WTC11 (cell line): Measurements from ENCODE around the gene WDR27. TPM values are rescaled to one million over a fixed set of nuclear protein-coding genes. Genes with fewer than 3 reads are reported as not detected.

Source experiments
- ATAC-seq: fragments of 200-7000 bp; cut with Tn5 transposase; 2 replicates; pipeline ENCODE4 v1.10.0; 2021; ENCODE audit warnings: mild to moderate bottlenecking, moderate library complexity
- CTCF ChIA-PET: fragments of 300-600 bp; sonication (Branson Sonifier 250); formaldehyde crosslinking; loops from one replicate; lab custom pipeline; 2021; ENCODE audit warnings: antibody characterized with exemption; lab: Charles Lee
- POLR2A ChIA-PET: fragments of 350-600 bp; sonication (Branson Sonifier 250); formaldehyde crosslinking; loops from one replicate; lab custom pipeline; 2021; ENCODE audit warnings: antibody characterized with exemption; lab: Charles Lee
- DNase-seq: peaks from one replicate; pipeline ENCODE4 v3.0.0; 2021; ENCODE audit warnings: low spot score
- H3K27ac Mint-ChIP-seq: 2 replicates; pipeline ENCODE4 v1.8.0; 2021; ENCODE audit warnings: mixed read lengths
- H3K27me3 Mint-ChIP-seq: 2 replicates; pipeline ENCODE4 v1.8.0; 2021; ENCODE audit warnings: low read depth, mild to moderate bottlenecking, moderate library complexity, mixed read lengths
- H3K36me3 Mint-ChIP-seq: 2 replicates; pipeline ENCODE4 v1.8.0; 2021; ENCODE audit warnings: mixed read lengths
- H3K4me1 Mint-ChIP-seq: 2 replicates; pipeline ENCODE4 v1.8.0; 2022; ENCODE audit warnings: mixed read lengths
- H3K4me3 Mint-ChIP-seq: 2 replicates; pipeline ENCODE4 v1.8.0; 2021; ENCODE audit warnings: mild to moderate bottlenecking, moderate library complexity, mixed read lengths
- H3K9me3 Mint-ChIP-seq: 2 replicates; pipeline ENCODE4 v1.8.0; 2021; ENCODE audit warnings: mixed read lengths
- ARID4B ChIP-seq: sonication (generic); formaldehyde crosslinking; IDR thresholded peaks from 2 replicates; pipeline ENCODE4 v1.8.0; 2023; ENCODE audit warnings: missing genetic modification reagents, mild to moderate bottlenecking, borderline replicate concordance
- ELF4 ChIP-seq: sonication (generic); formaldehyde crosslinking; IDR thresholded peaks from 2 replicates; pipeline ENCODE4 v1.8.1; 2022; ENCODE audit warnings: low read depth, mild to moderate bottlenecking, moderate library complexity, missing genetic modification reagents
- FOXP4 ChIP-seq: sonication (generic); formaldehyde crosslinking; IDR thresholded peaks from 2 replicates; pipeline ENCODE4 v1.8.0; 2022; ENCODE audit warnings: mild to moderate bottlenecking, missing genetic modification reagents
- MXD4 ChIP-seq: fragments of 250-450 bp; sonication (Bioruptor Pico); IDR thresholded peaks from 2 replicates; pipeline ENCODE4 v1.8.0; 2021; ENCODE audit warnings: mild to moderate bottlenecking, moderate library complexity, borderline replicate concordance
- PREB ChIP-seq: sonication (generic); formaldehyde crosslinking; IDR thresholded peaks from 2 replicates; pipeline ENCODE4 v1.8.1; 2022; ENCODE audit warnings: mild to moderate bottlenecking, missing genetic modification reagents, moderate library complexity, borderline replicate concordance
- PRRX2 ChIP-seq: fragments of 250-450 bp; sonication (Bioruptor Pico); IDR thresholded peaks from 2 replicates; pipeline ENCODE4 v1.8.0; 2021; ENCODE audit warnings: mild to moderate bottlenecking
- RELA ChIP-seq: sonication (generic); formaldehyde crosslinking; IDR thresholded peaks from 2 replicates; pipeline ENCODE4 v1.8.1; 2022; ENCODE audit warnings: missing genetic modification reagents, mild to moderate bottlenecking, borderline replicate concordance
- TP53 ChIP-seq: sonication (generic); formaldehyde crosslinking; IDR thresholded peaks from 2 replicates; pipeline ENCODE4 v1.8.1; 2023; ENCODE audit warnings: mild to moderate bottlenecking, missing genetic modification reagents
- USF2 ChIP-seq: sonication (generic); formaldehyde crosslinking; IDR thresholded peaks from 2 replicates; pipeline ENCODE4 v1.8.1; 2023; ENCODE audit warnings: mild to moderate bottlenecking, missing genetic modification reagents, moderate library complexity
- ZBTB21 ChIP-seq: sonication (generic); formaldehyde crosslinking; IDR thresholded peaks from 2 replicates; pipeline ENCODE4 v1.8.1; 2023; ENCODE audit warnings: mild to moderate bottlenecking, missing genetic modification reagents, borderline replicate concordance
- ZNF396 ChIP-seq: fragments of 250-450 bp; sonication (Bioruptor Pico); IDR thresholded peaks from 2 replicates; pipeline ENCODE4 v1.8.0; 2021; ENCODE audit warnings: mild to moderate bottlenecking, moderate library complexity, borderline replicate concordance
- total RNA-seq: library from RNA; stranded (reverse); gene quantifications from 3 replicates; pipeline ENCODE4 v1.2.3, GENCODE V29; 2021
- TF ChIP-seq, protein P1 (sequence below): sonication (generic); formaldehyde crosslinking; IDR thresholded peaks from 2 replicates; pipeline ENCODE4 v1.8.1; 2023; ENCODE audit warnings: mild to moderate bottlenecking, missing genetic modification reagents
- TF ChIP-seq, protein P2 (sequence below): sonication (generic); formaldehyde crosslinking; IDR thresholded peaks from 2 replicates; pipeline ENCODE4 v1.8.1; 2023; ENCODE audit warnings: mild to moderate bottlenecking, missing genetic modification reagents, borderline replicate concordance
- TF ChIP-seq, protein P3 (sequence below): sonication (generic); formaldehyde crosslinking; IDR thresholded peaks from 2 replicates; pipeline ENCODE4 v1.8.1; 2022; ENCODE audit warnings: low read depth, mild to moderate bottlenecking, moderate library complexity, missing genetic modification reagents, borderline replicate concordance

WDR27 gene
- total RNA-seq, 1 experiment from 2014 or later: 126 TPM

DNA sequence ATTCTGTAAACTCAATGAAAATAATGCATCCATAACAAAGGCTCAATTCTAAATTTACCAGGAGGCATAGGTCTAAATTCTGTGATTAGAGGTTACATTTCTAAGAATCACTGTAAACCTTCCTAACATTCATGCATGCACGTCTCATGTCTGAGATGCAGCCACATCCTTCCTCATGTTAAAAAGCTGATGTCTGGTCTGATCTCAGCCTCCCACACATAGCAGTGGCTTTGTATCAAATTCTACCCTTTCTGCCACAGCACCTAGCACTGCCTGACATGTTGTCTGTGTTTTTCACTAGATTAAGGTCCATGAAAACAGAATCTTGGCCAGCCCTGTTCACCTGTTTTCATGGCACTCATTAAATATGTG is 171.1 kb downstream of the WDR27 start:
- DNase-seq (no peak), ATAC-seq (no peak)
- Mint-ChIP-seq H3K27ac (no peak overlapping the region), H3K4me3 (no peak overlapping the region), H3K36me3 (peaks cover 21% of the 10 kb centered on the region), H3K27me3 (no peaks in the 10 kb centered on the region), H3K9me3 (peaks cover 29% of the 10 kb centered on the region), H3K4me1 (no peaks in the 10 kb centered on the region)
- ChIA-PET POLR2A (no interaction called here), CTCF (no interaction called here)
- no peak for TF ChIP-seq ZBTB21 (CRISPR knock-in tag)
- no peak for TF ChIP-seq ELF4 (CRISPR knock-in tag)
- TF ChIP-seq MXD4 (CRISPR knock-in tag): no peak
- TF ChIP-seq ZNF396 (CRISPR knock-in tag): no peak
- TF ChIP-seq USF2 (CRISPR knock-in tag): no peak
- TF ChIP-seq, protein P1, sequence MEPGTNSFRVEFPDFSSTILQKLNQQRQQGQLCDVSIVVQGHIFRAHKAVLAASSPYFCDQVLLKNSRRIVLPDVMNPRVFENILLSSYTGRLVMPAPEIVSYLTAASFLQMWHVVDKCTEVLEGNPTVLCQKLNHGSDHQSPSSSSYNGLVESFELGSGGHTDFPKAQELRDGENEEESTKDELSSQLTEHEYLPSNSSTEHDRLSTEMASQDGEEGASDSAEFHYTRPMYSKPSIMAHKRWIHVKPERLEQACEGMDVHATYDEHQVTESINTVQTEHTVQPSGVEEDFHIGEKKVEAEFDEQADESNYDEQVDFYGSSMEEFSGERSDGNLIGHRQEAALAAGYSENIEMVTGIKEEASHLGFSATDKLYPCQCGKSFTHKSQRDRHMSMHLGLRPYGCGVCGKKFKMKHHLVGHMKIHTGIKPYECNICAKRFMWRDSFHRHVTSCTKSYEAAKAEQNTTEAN (CRISPR knock-in tag): no peak
- no peak for TF ChIP-seq TP53
- TF ChIP-seq PREB: no peak
- TF ChIP-seq ARID4B (CRISPR knock-in tag): no peak

GRCh38 chr6:169529931-169530751 is 171.7 kb downstream of the WDR27 start:
- Mint-ChIP-seq H3K36me3 (peaks cover 17% of the 10 kb centered on the region), H3K4me1 (no peaks in the 10 kb centered on the region), H3K9me3 (peaks cover 25% of the 10 kb centered on the region), H3K4me3 (no peak overlapping the region), H3K27ac (no peak overlapping the region), H3K27me3 (no peaks in the 10 kb centered on the region)
- TF ChIP-seq TP53 (no peak), PRRX2 (CRISPR knock-in tag) (no peak), RELA (CRISPR knock-in tag) (no peak)
- DNase-seq: no peak
- ATAC-seq: no peak
- ChIA-PET CTCF (no interaction called here), POLR2A (no interaction called here)

DNA sequence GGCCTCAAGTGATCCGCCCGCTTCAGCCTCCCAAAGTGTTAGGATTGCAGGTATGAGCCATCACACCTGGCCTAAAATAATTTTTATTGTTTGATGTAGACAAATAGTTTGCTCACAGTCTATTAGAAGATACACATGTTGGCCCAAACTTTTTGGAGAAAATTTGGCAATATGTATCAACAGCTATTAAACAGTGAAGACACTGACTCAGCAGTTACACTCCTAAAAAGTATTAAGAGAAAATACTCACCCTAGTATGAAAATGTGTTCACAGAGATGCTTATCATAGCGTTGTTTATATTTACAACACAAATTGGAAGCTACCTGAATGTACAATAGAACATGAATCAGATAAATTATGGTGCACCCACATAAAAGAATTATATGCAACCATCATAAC is 173.1 kb downstream of the WDR27 start:
- peaks cover 9% of the 10 kb centered on the region for H3K36me3 Mint-ChIP-seq
- ChIA-PET CTCF (no interaction called here), POLR2A (no interaction called here)
- H3K27ac Mint-ChIP-seq: no peak overlapping the region
- ATAC-seq: no peak
- H3K27me3 Mint-ChIP-seq: no peaks in the 10 kb centered on the region
- DNase-seq: no peak
- no peak overlapping the region for H3K4me3 Mint-ChIP-seq
- peaks cover 14% of the 10 kb centered on the region for H3K9me3 Mint-ChIP-seq
- H3K4me1 Mint-ChIP-seq: no peaks in the 10 kb centered on the region
- no peak for TF ChIP-seq FOXP4 (CRISPR knock-in tag)
- TF ChIP-seq, protein P2, sequence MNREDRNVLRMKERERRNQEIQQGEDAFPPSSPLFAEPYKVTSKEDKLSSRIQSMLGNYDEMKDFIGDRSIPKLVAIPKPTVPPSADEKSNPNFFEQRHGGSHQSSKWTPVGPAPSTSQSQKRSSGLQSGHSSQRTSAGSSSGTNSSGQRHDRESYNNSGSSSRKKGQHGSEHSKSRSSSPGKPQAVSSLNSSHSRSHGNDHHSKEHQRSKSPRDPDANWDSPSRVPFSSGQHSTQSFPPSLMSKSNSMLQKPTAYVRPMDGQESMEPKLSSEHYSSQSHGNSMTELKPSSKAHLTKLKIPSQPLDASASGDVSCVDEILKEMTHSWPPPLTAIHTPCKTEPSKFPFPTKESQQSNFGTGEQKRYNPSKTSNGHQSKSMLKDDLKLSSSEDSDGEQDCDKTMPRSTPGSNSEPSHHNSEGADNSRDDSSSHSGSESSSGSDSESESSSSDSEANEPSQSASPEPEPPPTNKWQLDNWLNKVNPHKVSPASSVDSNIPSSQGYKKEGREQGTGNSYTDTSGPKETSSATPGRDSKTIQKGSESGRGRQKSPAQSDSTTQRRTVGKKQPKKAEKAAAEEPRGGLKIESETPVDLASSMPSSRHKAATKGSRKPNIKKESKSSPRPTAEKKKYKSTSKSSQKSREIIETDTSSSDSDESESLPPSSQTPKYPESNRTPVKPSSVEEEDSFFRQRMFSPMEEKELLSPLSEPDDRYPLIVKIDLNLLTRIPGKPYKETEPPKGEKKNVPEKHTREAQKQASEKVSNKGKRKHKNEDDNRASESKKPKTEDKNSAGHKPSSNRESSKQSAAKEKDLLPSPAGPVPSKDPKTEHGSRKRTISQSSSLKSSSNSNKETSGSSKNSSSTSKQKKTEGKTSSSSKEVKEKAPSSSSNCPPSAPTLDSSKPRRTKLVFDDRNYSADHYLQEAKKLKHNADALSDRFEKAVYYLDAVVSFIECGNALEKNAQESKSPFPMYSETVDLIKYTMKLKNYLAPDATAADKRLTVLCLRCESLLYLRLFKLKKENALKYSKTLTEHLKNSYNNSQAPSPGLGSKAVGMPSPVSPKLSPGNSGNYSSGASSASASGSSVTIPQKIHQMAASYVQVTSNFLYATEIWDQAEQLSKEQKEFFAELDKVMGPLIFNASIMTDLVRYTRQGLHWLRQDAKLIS (CRISPR knock-in tag): no peak
- TF ChIP-seq, protein P3, sequence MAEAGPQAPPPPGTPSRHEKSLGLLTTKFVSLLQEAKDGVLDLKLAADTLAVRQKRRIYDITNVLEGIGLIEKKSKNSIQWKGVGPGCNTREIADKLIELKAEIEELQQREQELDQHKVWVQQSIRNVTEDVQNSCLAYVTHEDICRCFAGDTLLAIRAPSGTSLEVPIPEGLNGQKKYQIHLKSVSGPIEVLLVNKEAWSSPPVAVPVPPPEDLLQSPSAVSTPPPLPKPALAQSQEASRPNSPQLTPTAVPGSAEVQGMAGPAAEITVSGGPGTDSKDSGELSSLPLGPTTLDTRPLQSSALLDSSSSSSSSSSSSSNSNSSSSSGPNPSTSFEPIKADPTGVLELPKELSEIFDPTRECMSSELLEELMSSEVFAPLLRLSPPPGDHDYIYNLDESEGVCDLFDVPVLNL (CRISPR knock-in tag): no peak
